ENCODE measurements around the gene FUOM. TPM values are rescaled to one million over a fixed set of nuclear protein-coding genes. Genes with fewer than 3 reads are reported as not detected.

FUOM gene, protein sequence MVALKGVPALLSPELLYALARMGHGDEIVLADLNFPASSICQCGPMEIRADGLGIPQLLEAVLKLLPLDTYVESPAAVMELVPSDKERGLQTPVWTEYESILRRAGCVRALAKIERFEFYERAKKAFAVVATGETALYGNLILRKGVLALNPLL
- total RNA-seq, result 15.0 and 25.6 TPM in 2 replicates

DNA sequence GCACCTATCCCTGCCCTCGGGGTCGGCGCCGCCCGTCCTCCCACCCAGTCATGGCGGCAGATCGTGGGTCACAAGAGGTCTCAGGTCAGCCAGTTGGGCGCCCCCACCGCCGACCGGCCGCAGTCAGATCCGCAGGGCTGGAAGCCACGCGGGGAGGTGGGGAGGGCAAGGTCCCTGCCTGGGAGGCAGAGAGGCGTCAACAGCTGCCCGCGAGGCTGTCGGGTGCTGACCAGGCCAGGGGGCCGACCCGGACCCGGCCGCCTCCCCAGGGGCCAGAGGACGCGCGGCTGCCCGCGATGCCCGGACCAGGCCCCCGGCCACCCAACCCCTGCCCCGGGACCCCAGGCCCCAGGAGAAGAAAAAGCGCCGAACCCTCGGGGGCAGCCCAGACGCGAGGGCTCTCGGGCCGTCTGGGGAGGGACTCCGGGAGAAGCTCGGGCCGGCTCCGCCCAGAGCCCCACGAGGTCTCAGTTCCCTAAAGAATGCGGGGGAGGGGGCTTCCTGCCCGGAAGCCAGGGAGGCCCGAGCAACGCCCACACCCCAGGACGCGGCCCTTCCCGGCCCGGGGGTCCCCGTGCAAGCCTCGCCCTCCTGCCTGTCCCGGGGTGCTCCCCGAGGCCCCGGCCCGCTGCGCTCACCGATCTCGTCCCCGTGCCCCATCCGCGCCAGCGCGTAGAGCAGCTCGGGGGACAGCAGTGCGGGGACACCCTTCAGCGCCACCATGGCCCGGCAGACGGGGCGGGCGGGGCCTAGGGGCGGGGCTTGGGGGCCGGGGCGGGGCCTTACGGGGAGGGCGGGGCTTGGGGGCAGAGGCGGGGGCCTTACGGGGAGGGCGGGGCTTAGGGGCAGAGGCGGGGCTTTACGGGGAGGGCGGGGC, at the start of gene FUOM:
TSS of gene FUOM (minus strand) at position 735 of the 877 bp plus-strand sequence. CDS start at position 723, 12 bp downstream.

DNA sequence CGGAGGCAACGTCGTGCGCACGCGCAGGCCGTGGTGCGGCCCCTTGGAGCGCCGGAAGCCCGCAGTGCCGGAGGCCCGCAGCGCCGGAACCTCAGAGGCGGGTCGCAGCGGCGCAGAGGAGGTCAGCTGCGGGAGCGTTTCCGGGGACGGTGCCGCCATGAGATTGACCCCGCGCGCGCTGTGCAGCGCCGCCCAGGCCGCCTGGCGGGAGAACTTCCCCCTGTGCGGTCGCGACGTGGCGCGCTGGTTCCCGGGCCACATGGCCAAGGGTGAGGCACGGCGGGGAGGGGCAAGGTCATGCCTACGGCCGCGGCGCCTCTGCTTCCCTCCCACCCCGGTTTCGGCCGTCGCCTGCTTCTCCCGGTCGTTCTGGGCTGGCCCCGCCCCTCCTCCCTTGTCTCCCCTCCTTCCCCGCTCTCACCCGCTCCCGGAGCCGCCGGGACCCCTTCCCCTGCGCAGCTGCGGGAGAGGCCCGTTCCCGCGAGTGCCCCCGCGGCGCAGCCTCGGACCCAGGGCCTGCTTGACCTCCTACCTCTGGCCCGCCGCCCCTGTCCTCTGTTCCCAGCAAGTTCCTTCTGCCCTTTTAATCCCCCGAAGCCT, 36.3 kb upstream of the FUOM start, which contains the start of gene MTG1:
TSS of gene MTG1 (plus strand) at position 94 of the 600 bp plus-strand sequence. CDS start at position 158, 64 bp downstream.

DNA sequence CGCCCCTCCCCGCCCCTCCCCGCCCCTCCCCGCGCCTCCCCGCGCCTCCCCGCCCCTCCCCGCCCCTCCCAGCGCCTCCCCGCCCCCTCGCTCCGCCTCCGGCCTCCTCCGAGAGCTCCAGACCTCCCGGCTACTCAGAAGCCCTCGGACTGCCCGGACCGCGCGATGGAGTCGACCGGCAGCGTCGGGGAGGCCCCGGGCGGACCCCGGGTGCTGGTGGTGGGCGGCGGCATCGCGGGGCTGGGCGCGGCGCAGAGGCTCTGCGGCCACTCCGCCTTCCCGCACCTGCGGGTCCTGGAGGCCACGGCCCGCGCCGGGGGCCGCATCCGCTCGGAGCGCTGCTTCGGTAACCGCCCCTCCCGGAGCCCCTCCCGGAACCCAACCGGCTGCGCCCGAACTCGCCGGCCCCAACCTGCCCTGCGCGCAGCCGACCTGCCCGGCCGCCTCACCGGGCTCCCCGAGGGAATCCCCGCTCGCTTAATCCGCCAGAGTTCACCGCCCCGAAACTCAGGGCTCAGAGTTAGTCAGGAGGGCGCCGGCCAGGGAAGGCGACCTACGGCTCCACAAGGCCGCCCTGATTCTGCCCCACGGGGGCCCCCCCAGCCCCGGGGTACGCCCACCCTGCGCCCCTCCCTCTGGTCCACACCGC, 21.5 kb upstream of the FUOM start, which contains the start of gene PAOX:
TSS of gene PAOX (plus strand) at position 111 of the 649 bp plus-strand sequence. CDS start at position 166, 55 bp downstream.

DNA sequence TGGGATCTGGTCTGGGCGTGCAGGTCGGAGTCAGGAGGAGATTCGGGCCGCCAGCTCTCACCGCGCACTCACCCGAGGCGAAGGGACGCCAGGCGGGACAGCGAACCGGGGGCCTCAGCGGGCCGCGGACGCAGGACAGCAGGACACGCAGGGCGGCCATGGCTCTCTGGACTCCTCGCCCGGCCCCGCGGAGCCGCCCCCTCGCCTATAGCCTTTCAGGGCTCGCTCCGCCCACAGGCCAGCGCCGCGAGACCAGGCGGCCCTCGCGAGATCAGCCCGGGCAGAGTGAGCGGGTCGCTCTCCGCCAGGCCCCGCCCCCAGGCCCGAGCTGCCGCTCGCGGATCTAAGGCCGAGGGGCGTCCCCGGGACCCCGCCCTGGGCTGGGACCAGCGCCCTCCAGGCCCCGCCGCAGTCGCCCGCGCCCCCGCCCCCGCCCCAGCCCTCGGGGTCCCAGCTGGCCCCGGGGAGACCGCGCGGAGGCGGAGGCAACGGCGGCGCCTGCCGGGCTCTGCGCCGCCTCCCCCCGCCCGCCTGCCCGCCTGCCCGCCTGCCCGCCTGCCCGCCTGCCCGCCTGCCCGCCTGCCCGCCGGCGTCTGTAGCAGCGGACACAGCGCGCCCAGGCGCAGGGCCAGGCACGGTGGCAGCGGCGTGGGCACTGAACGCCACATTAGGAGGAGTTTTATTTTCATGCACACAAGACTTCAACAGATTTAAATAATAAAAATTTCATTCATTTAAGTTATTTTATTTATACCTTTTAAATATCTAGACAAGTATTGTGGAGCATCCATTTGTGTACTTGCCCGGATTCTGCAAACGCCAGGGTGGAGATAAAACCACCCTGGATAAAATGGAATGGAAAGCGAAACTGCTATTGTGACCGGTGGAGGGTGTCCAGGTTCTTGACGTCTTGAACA, 15.6 kb upstream of the FUOM start, which contains the start of gene ECHS1:
TSS of gene ECHS1 (minus strand) at position 181 of the 917 bp plus-strand sequence. CDS start at position 160, 21 bp downstream.

DNA sequence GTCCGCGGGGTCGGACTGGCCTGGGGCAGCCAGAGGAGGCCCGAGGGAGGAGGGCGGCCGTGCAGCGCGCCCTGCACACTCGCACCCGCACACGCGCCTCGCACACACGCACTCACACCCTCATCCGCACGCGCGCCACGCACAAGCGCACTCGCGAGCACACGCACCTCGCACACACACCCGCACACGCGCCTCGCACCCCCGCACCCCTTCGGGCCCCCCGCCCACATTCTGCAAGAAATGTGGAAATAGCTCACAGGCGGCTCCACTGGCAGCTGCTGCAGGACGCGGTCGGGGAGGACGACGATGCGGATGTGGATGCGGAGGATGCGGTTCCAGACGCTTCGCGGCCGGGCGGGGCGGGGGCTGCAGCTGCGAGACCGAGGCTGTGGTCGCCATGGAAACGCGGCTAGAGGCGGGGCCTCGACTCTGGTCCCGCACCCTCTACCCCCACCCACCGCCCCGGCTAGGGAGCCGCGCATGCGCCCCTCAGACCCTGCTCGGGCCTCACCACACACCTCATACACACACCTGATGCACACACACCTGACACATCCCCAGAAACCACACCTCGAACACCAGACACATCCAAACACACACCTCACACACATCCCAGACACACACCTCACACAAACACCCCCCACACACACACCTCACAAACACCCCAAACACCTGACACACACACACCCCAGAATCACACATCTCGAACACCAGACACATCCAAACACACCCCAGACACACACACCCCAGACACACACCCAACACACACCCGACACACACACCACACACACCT, 21.0 kb downstream of the FUOM start, which contains the start of gene CALY:
TSS of gene CALY (minus strand) at position 320 of the 793 bp plus-strand sequence. CDS start 7,907 bp downstream, outside the sequence.

DNA sequence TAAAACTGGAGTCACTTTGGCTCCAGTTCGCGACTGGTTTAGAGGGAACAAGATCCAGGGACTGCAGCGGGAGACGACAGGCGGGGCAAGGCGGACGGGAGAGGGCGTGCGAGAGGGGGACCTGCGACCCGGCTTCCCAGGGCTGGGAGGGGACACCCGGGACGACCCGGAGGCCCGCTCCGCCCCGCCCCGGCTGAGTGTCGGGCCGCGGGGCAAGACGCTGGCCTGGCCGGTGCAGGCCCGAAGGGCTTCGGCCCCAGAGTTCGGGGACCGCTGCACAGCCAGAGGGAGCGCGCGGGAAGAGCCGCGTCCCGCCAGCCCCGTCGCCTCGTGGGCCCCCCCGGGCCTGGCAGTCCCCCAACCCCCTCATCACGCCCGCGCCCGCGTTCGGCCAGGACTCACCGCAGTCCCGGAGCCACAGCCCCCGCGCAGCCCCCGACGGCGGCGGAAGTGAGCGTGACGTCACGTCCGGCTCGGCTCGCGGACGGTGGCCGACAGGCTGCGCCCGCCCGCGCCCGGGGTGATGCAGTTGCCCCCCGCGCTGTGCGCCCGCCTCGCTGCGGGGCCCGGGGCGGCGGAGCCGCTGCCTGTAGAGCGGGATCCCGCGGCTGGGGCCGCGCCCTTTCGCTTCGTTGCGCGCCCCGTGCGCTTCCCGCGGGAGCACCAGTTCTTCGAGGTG, 49.3 kb downstream of the FUOM start, which contains the start of the genes TUBGCP2 and ZNF511:
TSS of gene TUBGCP2 (minus strand) at position 452 of the 679 bp plus-strand sequence. CDS start 5,931 bp downstream, outside the sequence.
TSS of gene ZNF511 (plus strand) at position 494 of the 679 bp plus-strand sequence. CDS start at position 524, 30 bp downstream.

Other genes with a start within 250 kb of the FUOM start
- 0.13 TPM in 1 of 2 replicates, not detected in the other for gene KNDC1, start 197.8 kb downstream of the FUOM start, total RNA-seq
- gene UTF1, start 127.8 kb downstream of the FUOM start, total RNA-seq, result not detected in 2 replicates
- not detected in 2 replicates for gene VENTX, start 120.2 kb downstream of the FUOM start, total RNA-seq
- 1.5 and 3.8 TPM in 2 replicates for gene ADAM8, start 81.2 kb downstream of the FUOM start, total RNA-seq
- 37.1 and 39.6 TPM in 2 replicates for gene TUBGCP2, start 49.1 kb downstream of the FUOM start, total RNA-seq
- 40.4 and 40.7 TPM in 2 replicates for gene ZNF511, start 49.1 kb downstream of the FUOM start, total RNA-seq
- gene CALY, start 21.1 kb downstream of the FUOM start, total RNA-seq, result not detected in 2 replicates
- not detected in 2 replicates for gene PRAP1, start 10.6 kb downstream of the FUOM start, total RNA-seq
- 138 and 146 TPM in 2 replicates for gene ECHS1, start 15.3 kb upstream of the FUOM start, total RNA-seq
- 3.3 and 4.5 TPM in 2 replicates for gene PAOX, start 21.2 kb upstream of the FUOM start, total RNA-seq
- 33.1 and 38.0 TPM in 2 replicates for gene MTG1, start 36.1 kb upstream of the FUOM start, total RNA-seq
- gene SPRN, start 66.6 kb upstream of the FUOM start, total RNA-seq, result 0.05 TPM in 1 of 2 replicates, not detected in the other
- under 0.01 and 0.25 TPM in 2 replicates for gene SCART1, start 95.9 kb upstream of the FUOM start, total RNA-seq
- gene CYP2E1, start 169.3 kb upstream of the FUOM start, total RNA-seq, result under 0.01 and 0.10 TPM in 2 replicates
- 0.15 and 1.00 TPM in 2 replicates for gene SYCE1, start 207.6 kb upstream of the FUOM start, total RNA-seq